HepG2 (cell line): ENCODE results near the gene SLC8A2. TPM values are rescaled to one million over a fixed set of nuclear protein-coding genes. Genes with fewer than 3 reads are reported as not detected.
A peak's percentile ranks its signal among the peaks of the same experiment; 100 is the strongest.

Source experiments
- ATAC-seq: fragments of 200-7000 bp; cut with Tn5 transposase; 3 replicates; pipeline ENCODE4 v1.9.1; 2020; ENCODE audit warnings: mild to moderate bottlenecking, moderate library complexity
- BruUV-seq: library from RNA; stranded (reverse); fragments of 400-500 nt; replicated peaks from 2 replicates; lab custom pipeline; 2021; lab: Mats Ljungman, UMichigan
- CTCF ChIA-PET: fragments of 300-600 bp; formaldehyde crosslinking; extraction: SDS; loops from one replicate; lab custom pipeline; 2021; ENCODE audit warnings: low total read pairs, inconsistent platforms, low intra/inter-chr PET ratio; lab: Yijun Ruan, JAX
- POLR2A ChIA-PET: fragments of 350-600 bp; sonication (Branson Sonifier 250); formaldehyde crosslinking; loops from one replicate; lab custom pipeline; 2020; ENCODE audit warnings: antibody characterized with exemption, inconsistent platforms; lab: Yijun Ruan, JAX
- DNase-seq: peaks from one replicate; pipeline ENCODE4 v3.0.0-alpha.2; 2015; ENCODE audit warnings: low spot score
- FAIRE-seq: peaks from 3 replicates; lab custom pipeline; 2011; peaks lifted over from hg19 to GRCh38; lab: Jason Lieb, UNC
- H2AFZ ChIP-seq: one replicate; pipeline ENCODE4 v1.6.1; 2011; ENCODE audit warnings: low read length, inconsistent platforms
- H3K27ac ChIP-seq: fragments of 300-600 bp; 3 replicates; pipeline ENCODE4 v1.8.0; 2011; ENCODE audit warnings: mixed run types, mild to moderate bottlenecking, mixed read lengths, low read length, inconsistent platforms; ENCODE audit not compliant: insufficient read depth; ENCODE audit errors: extremely low read length
- H3K27me3 ChIP-seq, 2 experiments: fragments of 200-600 bp in 1 of 2; 2 replicates in 1 of 2; 3 replicates in 1 of 2; pipeline versions ENCODE4 v1.6.0 to v1.8.0; 2011; ENCODE audit warnings: low read length in 2 of 2, mild to moderate bottlenecking in 2 of 2, moderate library complexity in 2 of 2, inconsistent platforms in 1 of 2; ENCODE audit not compliant: insufficient read depth in 2 of 2, control insufficient read depth in 1 of 2
- H3K36me3 ChIP-seq, 2 experiments: fragments of 200-600 bp in 1 of 2; replicated peaks in 1 of 2; 2 replicates in 1 of 2; 3 replicates in 1 of 2; pipeline versions ENCODE4 v1.5.1 to v1.8.0; 2011; ENCODE audit warnings: low read length in 2 of 2, inconsistent platforms in 1 of 2; ENCODE audit not compliant: insufficient read depth in 2 of 2, control insufficient read depth in 1 of 2
- H3K4me1 ChIP-seq: 2 replicates; pipeline ENCODE4 v1.5.1; 2012; ENCODE audit warnings: low read length, inconsistent platforms; ENCODE audit not compliant: insufficient read depth
- H3K4me2 ChIP-seq: 2 replicates; pipeline ENCODE4 v1.6.0; 2011; ENCODE audit warnings: low read depth, low read length, inconsistent platforms
- H3K4me3 ChIP-seq, 3 experiments: fragments of 200-600 bp in 1 of 3; sonication (generic), shearing (Covaris generic) in 1 of 3; replicated peaks in 1 of 3; 2 replicates each; pipeline ENCODE4 v1.5.1; 2011 to 2016; ENCODE audit warnings: low read length in 3 of 3, inconsistent platforms in 2 of 3, low read depth in 2 of 3, mild to moderate bottlenecking in 2 of 3, control low read depth in 1 of 3, mixed read lengths in 1 of 3; ENCODE audit not compliant: insufficient read depth in 1 of 3
- H3K79me2 ChIP-seq: one replicate; pipeline ENCODE4 v1.6.1; 2011; ENCODE audit warnings: low read length, inconsistent platforms; ENCODE audit not compliant: insufficient read depth
- H3K9ac ChIP-seq: 2 replicates; pipeline ENCODE4 v1.6.0; 2011; ENCODE audit warnings: mild to moderate bottlenecking, low read depth, low read length, inconsistent platforms; ENCODE audit not compliant: insufficient read depth
- H3K9me3 ChIP-seq: 2 replicates; pipeline ENCODE4 v1.5.1; 2012; ENCODE audit warnings: mild to moderate bottlenecking, low read length
- H4K20me1 ChIP-seq: 2 replicates; pipeline ENCODE4 v1.6.0; 2011; ENCODE audit warnings: inconsistent platforms, mild to moderate bottlenecking, low read length, moderate library complexity; ENCODE audit not compliant: insufficient read depth
- BRD4 ChIP-seq: sonication (generic); formaldehyde crosslinking; IDR thresholded peaks from 2 replicates; pipeline ENCODE4 v1.4.0; 2020; ENCODE audit warnings: missing genetic modification reagents
- DBP ChIP-seq: sonication (generic); formaldehyde crosslinking; IDR thresholded peaks from 2 replicates; pipeline ENCODE4 v1.4.0; 2020; ENCODE audit warnings: missing genetic modification reagents; ENCODE audit errors: not compliant biosample characterization
- EHMT2 ChIP-seq: fragments of 200-600 bp; sonication (generic); IDR thresholded peaks from 2 replicates; pipeline ENCODE4 v1.7.0; 2017; ENCODE audit warnings: antibody characterized with exemption, low read depth, low read length, borderline replicate concordance
- HIVEP1 ChIP-seq: sonication (generic); formaldehyde crosslinking; IDR thresholded peaks from 2 replicates; pipeline ENCODE4 v1.4.0; 2020; ENCODE audit warnings: mild to moderate bottlenecking, missing genetic modification reagents
- KLF6 ChIP-seq: IDR thresholded peaks from 2 replicates; pipeline ENCODE4 v1.8.0; 2016; ENCODE audit warnings: missing biosample characterization, missing genetic modification reagents
- MTA3 ChIP-seq: sonication (generic); formaldehyde crosslinking; IDR thresholded peaks from 2 replicates; pipeline ENCODE4 v1.4.0; 2020; ENCODE audit warnings: missing genetic modification reagents
- PAX8 ChIP-seq: sonication (generic); formaldehyde crosslinking; IDR thresholded peaks from 2 replicates; pipeline ENCODE4 v1.8.0; 2022; ENCODE audit warnings: mild to moderate bottlenecking, missing genetic modification reagents, borderline replicate concordance
- SNRNP70 ChIP-seq: fragments of 200-400 bp; formaldehyde crosslinking; IDR thresholded peaks from 2 replicates; pipeline ENCODE4 v1.6.1; 2017; ENCODE audit warnings: mild to moderate bottlenecking, low read depth, low read length, moderate library complexity
- TMF1 ChIP-seq: sonication (generic); formaldehyde crosslinking; IDR thresholded peaks from 2 replicates; pipeline ENCODE4 v1.8.1; 2022; ENCODE audit warnings: low read depth, missing genetic modification reagents
- ZNF333 ChIP-seq: sonication (generic); formaldehyde crosslinking; IDR thresholded peaks from 2 replicates; pipeline ENCODE4 v1.4.0; 2020; ENCODE audit warnings: mild to moderate bottlenecking, missing genetic modification reagents, borderline replicate concordance
- ZNF558 ChIP-seq: sonication (generic); formaldehyde crosslinking; IDR thresholded peaks from 2 replicates; pipeline ENCODE4 v1.9.0; 2022; ENCODE audit warnings: mild to moderate bottlenecking, missing genetic modification reagents, borderline replicate concordance
- ZSCAN31 ChIP-seq: sonication (generic); formaldehyde crosslinking; IDR thresholded peaks from 2 replicates; pipeline ENCODE4 v1.5.0; 2020; ENCODE audit warnings: low read depth, mild to moderate bottlenecking, missing genetic modification reagents
- WGBS: methylation state at CpG from one replicate; pipeline ENCODE4 v1.1.6; 2017; ENCODE audit warnings: low lambda C conversion rate; 5-methylcytosine and 5-hydroxymethylcytosine counted together
- in situ Hi-C: cut with HindIII; loops from 2 replicates; pipeline ENCODE4 v1.10.0; 2017; ENCODE audit warnings: low pct_unique_long_range_greater_than_20kb; ENCODE audit not compliant: extremely low pct_ligation_motif_present
- intact Hi-C: fragments of 100-400 bp; cut with micrococcal nuclease; formaldehyde crosslinking; loops from one replicate; pipeline ENCODE4 v1.10.0; 2022; ENCODE audit not compliant: unreplicated experiment
- polyA plus RNA-seq, 8 experiments: library from polyadenylated mRNA; depleted of rRNA in 3 of 8; stranded (reverse) in 7 of 8; unstranded in 1 of 8; fragments of >200 nt; fragmentation: Illumina TruSeq in 4 of 8; extraction: Trizol in 4 of 8; gene quantifications; 2 replicates each; pipeline versions ENCODE4 v1.2.1 to v1.2.3, GENCODE V29; 2011 to 2016; ENCODE audit warnings: low read depth in 4 of 8, missing spikeins in 1 of 8, mixed read lengths in 1 of 8; ENCODE audit not compliant: insufficient read depth in 1 of 8
- total RNA-seq, 5 experiments: library from RNA; depleted of rRNA; stranded (reverse); fragments of >200 nt; fragmentation: Illumina TruSeq; extraction: Trizol; gene quantifications; 2 replicates each; pipeline ENCODE4 v1.2.3, GENCODE V29; 2016; ENCODE audit warnings: low read depth in 1 of 5

Gene SLC8A2
- total and polyA plus RNA-seq, 2 of the 13 experiments (the other 11 are each of a cell fraction or from before 2014, with no cell fraction given) = 0.02 TPM; not detected in 1

GRCh38 chr19:47407417-47407774 lies 64.3 kb downstream of the SLC8A2 start:
- Histone ChIP-seq H2AFZ (no peak overlapping the region), H3K4me1 (no peaks in the 10 kb centered on the region), H3K9ac (no peak overlapping the region), H3K79me2 (no peaks in the 10 kb centered on the region), H3K36me3 (no peaks in the 10 kb centered on the region), H3K27me3 (peaks cover 0 to 27% of the 10 kb centered on the region in 2 experiments; a peak in 4 of 5 replicates), H3K9me3 (no peaks in the 10 kb centered on the region), H3K27ac (no peak overlapping the region), H4K20me1 (0 out of 2 replicates have a peak, but pooled peaks cover 6% of the 10 kb centered on the region), H3K4me2 (no peak overlapping the region), H3K4me3 (no peak overlapping the region)
- peak; percentile 27; the same call in 2 of the 3 replicates for ATAC-seq
- FAIRE-seq = no peak
- intact Hi-C loops (no loop called here), in situ Hi-C loops (no loop called here)
- no TSS peak for BruUV-seq
- POLR2A ChIA-PET = no interaction called here
- CTCF ChIA-PET = no interaction called here
- DNase-seq = no peak
- no peak for TF ChIP-seq SNRNP70
- TF ChIP-seq TMF1 (CRISPR knock-in tag) = 0 out of 2 replicates have a peak, but pooled peaks have one; percentile 1
- no peak for TF ChIP-seq BRD4
- TF ChIP-seq ZNF558 (CRISPR knock-in tag) = no peak
- TF ChIP-seq HIVEP1 (CRISPR knock-in tag) = no peak
- TF ChIP-seq MTA3 (CRISPR knock-in tag) = no peak
- TF ChIP-seq EHMT2 = 0 out of 2 replicates have a peak, but pooled peaks have one; percentile 44
- no peak for TF ChIP-seq ZSCAN31 (CRISPR knock-in tag)
- TF ChIP-seq PAX8 (CRISPR knock-in tag) = no peak
- no peak for TF ChIP-seq DBP
- TF ChIP-seq ZNF333 = no peak
- no peak for TF ChIP-seq KLF6
- 20% methylated on average over 3 of the region's 14 CpGs for WGBS
